Neural cell (in vitro differentiated cells): Measurements from ENCODE around the gene MAP3K20.

Experiments
- CTCF ChIP-seq: fragments of 450-650 bp; IDR thresholded peaks from 2 replicates; pipeline ENCODE4 v1.5.1; 2014; ENCODE audit warnings: antibody characterized with exemption, mild to moderate bottlenecking, moderate library complexity; ENCODE audit not compliant: poor library complexity, severe bottlenecking
- EP300 ChIP-seq: fragments of 450-650 bp; conservative IDR thresholded peaks from 2 replicates; pipeline ENCODE4 v1.6.1; 2014; ENCODE audit warnings: antibody characterized with exemption, mild to moderate bottlenecking, moderate library complexity; ENCODE audit not compliant: poor library complexity, severe bottlenecking
- EZH2 ChIP-seq: fragments of 200-600, 300-800 bp; shearing (Covaris generic), sonication (generic); IDR thresholded peaks from 2 replicates; pipeline ENCODE4 v1.6.1; 2014; ENCODE audit warnings: antibody characterized with exemption, low read length, borderline replicate concordance, mild to moderate bottlenecking; ENCODE audit not compliant: insufficient read depth, poor library complexity, severe bottlenecking
- MXI1 ChIP-seq: fragments of 450-650 bp; conservative IDR thresholded peaks from 2 replicates; pipeline ENCODE4 v1.6.1; 2014; ENCODE audit warnings: antibody characterized with exemption, mild to moderate bottlenecking; ENCODE audit not compliant: poor library complexity, severe bottlenecking
- POLR2AphosphoS5 ChIP-seq: IDR thresholded peaks from 2 replicates; pipeline ENCODE4 v1.6.1; 2012
- REST ChIP-seq: IDR thresholded peaks from 2 replicates; pipeline ENCODE4 v1.6.1; 2012; ENCODE audit warnings: borderline replicate concordance

GRCh38 chr2:173290518-173290917, 214.9 kb downstream of the MAP3K20 start:
- TF ChIP-seq CTCF (no peak), EP300 (no peak), REST (no peak), POLR2AphosphoS5 (no peak), MXI1 (no peak), EZH2 (no peak)
